Measurements from ENCODE around the gene HOXB6.

Gene HOXB6

DNA sequence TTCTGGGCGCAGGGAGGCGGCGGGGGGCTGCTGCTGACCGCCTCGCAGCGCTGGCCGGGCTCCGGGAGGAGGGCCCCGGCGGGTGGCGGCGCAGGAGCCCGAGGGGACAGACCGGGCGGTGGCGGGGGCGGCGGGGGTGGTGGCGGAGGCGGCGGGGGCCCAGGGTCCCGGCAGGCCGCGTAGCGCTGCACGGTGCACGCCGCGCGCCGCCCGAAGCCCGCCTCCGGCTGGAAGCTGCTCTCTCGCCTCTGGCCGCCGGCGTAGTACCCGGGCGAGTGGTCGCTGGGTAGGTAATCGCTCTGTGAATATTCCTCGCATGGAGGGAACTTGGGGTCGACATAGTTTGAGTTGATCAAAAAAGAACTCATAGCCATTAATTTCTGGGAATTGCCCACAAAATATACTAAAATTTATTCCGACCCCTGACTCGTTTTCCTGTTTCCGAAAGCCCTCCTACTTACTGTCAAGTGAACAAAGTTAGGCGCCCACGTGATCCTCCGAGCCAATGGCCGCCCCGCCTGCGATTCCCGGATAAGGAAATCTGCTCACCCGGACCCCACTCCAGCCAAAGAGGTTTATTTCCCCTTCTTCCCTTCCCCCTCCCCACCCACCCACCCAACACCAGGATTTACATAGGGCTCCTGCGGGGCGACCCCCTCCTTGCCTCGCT is 26.7 kb downstream of the HOXB6 start, which contains the start of gene HOXB4:
Gene HOXB4, minus strand, starts transcription at position 405 of the 670 bp plus-strand sequence. Its CDS starts 31 bp downstream, at position 374.
- peak; percentile 80 for DNase-seq
- Mint-ChIP-seq H3K4me1 (peaks cover 46% of the 10 kb centered on the region), H3K9me3 (no peaks in the 10 kb centered on the region), H3K27ac (peak within 1 kb of the TSS; percentile 100), H3K36me3 (ENCODE audit: low read depth) (peaks cover 72% of the 10 kb centered on the region), H3K4me3 (peak within 1 kb of the TSS; percentile 99), H3K27me3 (ENCODE audit: low read depth, poor library complexity) (peaks cover 3% of the 10 kb centered on the region)
- TF ChIP-seq, protein P1, sequence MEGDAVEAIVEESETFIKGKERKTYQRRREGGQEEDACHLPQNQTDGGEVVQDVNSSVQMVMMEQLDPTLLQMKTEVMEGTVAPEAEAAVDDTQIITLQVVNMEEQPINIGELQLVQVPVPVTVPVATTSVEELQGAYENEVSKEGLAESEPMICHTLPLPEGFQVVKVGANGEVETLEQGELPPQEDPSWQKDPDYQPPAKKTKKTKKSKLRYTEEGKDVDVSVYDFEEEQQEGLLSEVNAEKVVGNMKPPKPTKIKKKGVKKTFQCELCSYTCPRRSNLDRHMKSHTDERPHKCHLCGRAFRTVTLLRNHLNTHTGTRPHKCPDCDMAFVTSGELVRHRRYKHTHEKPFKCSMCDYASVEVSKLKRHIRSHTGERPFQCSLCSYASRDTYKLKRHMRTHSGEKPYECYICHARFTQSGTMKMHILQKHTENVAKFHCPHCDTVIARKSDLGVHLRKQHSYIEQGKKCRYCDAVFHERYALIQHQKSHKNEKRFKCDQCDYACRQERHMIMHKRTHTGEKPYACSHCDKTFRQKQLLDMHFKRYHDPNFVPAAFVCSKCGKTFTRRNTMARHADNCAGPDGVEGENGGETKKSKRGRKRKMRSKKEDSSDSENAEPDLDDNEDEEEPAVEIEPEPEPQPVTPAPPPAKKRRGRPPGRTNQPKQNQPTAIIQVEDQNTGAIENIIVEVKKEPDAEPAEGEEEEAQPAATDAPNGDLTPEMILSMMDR (IDR thresholded peaks at IDR 0.05): no peak

DNA sequence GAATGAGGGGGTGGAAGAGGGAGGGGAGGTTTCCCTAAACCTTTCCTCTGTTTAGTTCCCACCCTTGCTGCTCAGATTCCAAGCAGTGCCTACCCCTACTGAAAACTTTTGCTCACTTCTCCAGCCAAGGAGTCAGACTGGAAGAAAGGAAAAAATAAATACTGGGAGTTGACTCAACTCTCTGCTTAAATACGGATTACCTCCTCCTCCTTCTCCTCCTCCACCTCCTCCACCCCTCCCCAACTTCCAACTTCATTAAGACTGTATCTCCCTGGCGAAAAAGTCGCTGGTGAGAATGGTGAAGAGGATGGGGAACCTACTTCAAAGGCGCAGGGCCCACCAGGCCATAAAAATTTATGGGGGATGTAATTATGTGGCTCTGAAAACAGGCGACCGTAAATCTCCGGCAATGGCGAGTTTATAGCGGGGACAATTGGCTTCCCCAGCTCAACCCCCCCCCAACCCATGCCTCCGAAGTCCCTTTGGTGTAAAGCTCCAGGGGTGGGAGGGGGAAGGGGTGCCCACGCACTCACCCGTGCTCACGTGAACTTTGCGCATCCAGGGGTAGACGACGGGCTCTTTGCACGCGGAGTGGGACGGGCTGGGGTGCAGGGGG is 27.3 kb downstream of the HOXB6 start:
- Mint-ChIP-seq H3K4me1 (peaks cover 39% of the 10 kb centered on the region), H3K27me3 (ENCODE audit: low read depth, poor library complexity) (peaks cover 3% of the 10 kb centered on the region), H3K9me3 (no peaks in the 10 kb centered on the region), H3K27ac (peak overlapping the region; percentile 100), H3K4me3 (peak overlapping the region; percentile 91), H3K36me3 (ENCODE audit: low read depth) (peaks cover 69% of the 10 kb centered on the region)
- TF ChIP-seq, protein P1 (IDR thresholded peaks at IDR 0.05): no peak
- peak; percentile 85 for DNase-seq

DNA sequence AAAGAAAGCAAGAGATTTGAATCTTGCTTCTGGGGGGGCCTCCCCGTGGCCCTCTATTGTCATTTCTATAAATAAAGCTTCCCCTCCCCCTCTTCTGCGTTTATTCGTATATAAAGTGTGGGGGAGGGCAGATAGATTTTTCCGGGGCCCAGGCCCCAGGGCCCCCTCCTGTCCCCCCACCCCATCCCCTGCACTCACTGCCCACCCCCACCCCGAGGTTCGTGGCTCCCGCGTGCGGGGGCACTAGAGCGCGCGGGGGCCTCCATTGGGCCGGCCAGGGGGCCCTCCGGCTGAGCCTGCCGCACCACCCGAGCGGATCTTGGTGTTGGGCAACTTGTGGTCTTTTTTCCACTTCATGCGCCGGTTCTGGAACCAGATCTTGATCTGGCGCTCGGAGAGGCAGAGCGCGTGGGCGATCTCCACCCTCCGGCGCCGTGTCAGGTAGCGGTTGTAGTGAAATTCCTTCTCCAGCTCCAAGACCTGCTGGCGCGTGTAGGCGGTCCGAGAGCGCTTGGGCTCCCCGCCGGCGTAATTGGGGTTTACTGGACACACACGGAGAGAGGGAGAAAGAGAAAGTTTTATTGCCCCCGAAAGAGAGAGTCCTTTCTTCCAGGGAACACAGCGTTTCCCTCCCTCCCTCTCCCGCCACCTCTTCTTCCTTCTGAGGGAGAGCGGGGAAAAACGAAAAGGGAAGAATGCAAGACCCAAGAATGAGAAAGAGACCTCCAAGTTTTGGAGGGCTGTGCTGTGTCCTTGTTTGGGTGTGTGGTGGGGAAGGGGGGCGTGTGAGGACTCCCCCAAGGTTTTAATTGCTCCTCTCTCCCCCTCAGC is 28.1 kb downstream of the HOXB6 start:
- H3K4me3 Mint-ChIP-seq: peak overlapping the region; percentile 91

DNA sequence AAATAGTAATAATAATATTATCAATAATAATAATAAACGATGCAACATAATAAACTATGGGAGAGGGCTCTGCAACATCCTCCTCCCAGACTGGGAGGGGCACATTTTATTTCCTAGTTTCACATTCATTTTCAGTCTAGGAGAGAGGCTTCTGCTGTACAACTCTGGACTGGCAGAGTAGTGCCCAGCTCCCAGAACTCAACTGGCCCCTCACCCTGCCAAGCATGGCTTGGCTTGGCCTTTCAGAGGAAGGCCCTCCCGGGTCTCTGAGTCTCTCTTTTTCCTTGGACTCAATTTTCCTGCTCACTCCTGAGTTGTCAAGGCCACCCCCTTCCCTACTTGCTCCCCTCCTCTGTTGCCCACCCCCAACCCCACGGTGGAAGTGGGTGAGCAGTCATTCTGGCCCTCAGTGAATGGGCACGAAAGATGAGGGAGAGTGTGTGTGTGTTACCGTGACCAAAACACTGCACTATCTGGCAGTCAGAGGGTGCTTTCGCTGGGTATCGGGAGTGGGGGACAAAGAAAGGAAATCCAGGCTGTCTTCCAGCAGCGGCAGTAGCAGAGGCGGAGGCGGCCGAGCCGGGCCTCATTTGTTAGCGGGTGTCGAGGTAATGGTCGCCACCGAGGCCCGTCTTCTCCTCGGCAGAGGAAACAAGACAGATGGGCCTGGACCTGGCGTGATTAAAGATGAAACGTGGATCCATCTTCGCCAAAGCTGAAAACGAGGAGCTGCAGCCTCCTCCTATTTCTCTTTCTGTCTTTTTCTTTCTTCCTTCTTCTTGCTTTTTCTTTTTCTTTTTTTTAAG is 28.9 kb downstream of the HOXB6 start:
- no peaks in the 10 kb centered on the region for H3K9me3 Mint-ChIP-seq
- peaks cover 33% of the 10 kb centered on the region for H3K4me1 Mint-ChIP-seq
- DNase-seq: no peak
- no peak overlapping the region for H3K4me3 Mint-ChIP-seq
- peaks cover 3% of the 10 kb centered on the region for H3K27me3 Mint-ChIP-seq (ENCODE audit: low read depth, poor library complexity)
- TF ChIP-seq, protein P1 (IDR thresholded peaks at IDR 0.05): no peak
- no peak overlapping the region for H3K27ac Mint-ChIP-seq
- peaks cover 65% of the 10 kb centered on the region for H3K36me3 Mint-ChIP-seq (ENCODE audit: low read depth)

More for the DNA sequence above, 28.1 kb downstream of the HOXB6 start:
- Mint-ChIP-seq H3K36me3 (ENCODE audit: low read depth) (peaks cover 66% of the 10 kb centered on the region), H3K27me3 (ENCODE audit: low read depth, poor library complexity) (peaks cover 3% of the 10 kb centered on the region), H3K4me1 (peaks cover 38% of the 10 kb centered on the region), H3K9me3 (no peaks in the 10 kb centered on the region), H3K27ac (peak overlapping the region; percentile 100)
- peak; percentile 71 for DNase-seq
- TF ChIP-seq, protein P1 (IDR thresholded peaks at IDR 0.05): no peak

DNA sequence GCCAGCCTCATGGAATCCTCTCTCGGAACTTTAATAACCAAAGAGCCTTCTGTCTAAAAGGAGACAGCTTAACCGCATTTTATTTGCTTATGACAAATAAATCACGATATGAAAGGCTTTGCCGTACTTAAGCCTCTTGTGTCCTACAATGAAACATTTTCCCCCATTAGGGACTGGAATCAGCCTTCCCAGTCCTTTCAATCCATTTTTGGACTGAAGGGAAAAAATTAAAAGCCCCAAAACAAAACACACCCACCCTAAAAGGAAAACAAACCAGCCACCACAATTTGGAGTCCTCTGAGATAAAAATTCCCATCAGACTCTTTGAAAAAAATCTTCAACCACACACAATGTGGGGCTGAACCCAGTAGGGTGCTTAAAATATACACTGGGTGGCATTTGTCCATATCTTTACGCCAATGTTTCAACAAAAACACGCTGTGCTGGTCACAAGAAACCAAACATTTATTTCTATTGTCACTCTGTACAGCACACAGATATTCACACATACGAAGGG is 29.7 kb downstream of the HOXB6 start:
- Mint-ChIP-seq H3K27me3 (ENCODE audit: low read depth, poor library complexity) (peaks cover 3% of the 10 kb centered on the region), H3K9me3 (no peaks in the 10 kb centered on the region), H3K4me3 (no peak overlapping the region), H3K27ac (no peak overlapping the region), H3K4me1 (peaks cover 26% of the 10 kb centered on the region), H3K36me3 (ENCODE audit: low read depth) (peaks cover 65% of the 10 kb centered on the region)
- DNase-seq: no peak
- TF ChIP-seq, protein P1 (IDR thresholded peaks at IDR 0.05): no peak

Measured in nephron progenitor cell (in vitro differentiated cells).